ENCODE measurements around the gene TXNDC11. TPM values are rescaled to one million over a fixed set of nuclear protein-coding genes. Genes with fewer than 3 reads are reported as not detected.
A peak's percentile ranks its signal among the peaks of the same experiment; 100 is the strongest.

Gene TXNDC11
- total RNA-seq, 2 experiments from 2014 or later = 21.7 to 24.4 TPM

- ChIA-PET CTCF (interaction anchor here (0.8 to 3.7 kb wide), 7 partner anchors 12 to 212 kb away, joined by 3 to 31 read pairs (median 5); partner anchors contain the start of gene ZC3H7A), POLR2A (interaction anchor here (0.6 to 5.9 kb wide), 19 partner anchors 9 to 800 kb away, joined by 3 to 48 read pairs (median 3); partner anchors contain the start of genes RSL1D1, SNX29 and ZC3H7A)
- peaks cover 37% of the 10 kb centered on the region for H3K4me1 Mint-ChIP-seq (ENCODE audit: low read depth)
- intact Hi-C loops (cut with micrococcal nuclease) = loop anchor here (5.0 kb wide), 1 partner anchor 54 kb away; the partner anchor contains the start of gene ZC3H7A
- peak overlapping the region; percentile 95 for H3K27ac Mint-ChIP-seq
- peaks cover 26% of the 10 kb centered on the region for H3K36me3 Mint-ChIP-seq (ENCODE audit: low read depth)
- ATAC-seq = no peak
- H3K9me3 Mint-ChIP-seq = no peaks in the 10 kb centered on the region
- no peak for TF ChIP-seq CTCF (IDR thresholded peaks at IDR 0.05)
- peak; percentile 50 for DNase-seq
- H3K4me3 Mint-ChIP-seq = peak overlapping the region; percentile 88
- no peaks in the 10 kb centered on the region for H3K27me3 Mint-ChIP-seq
Observed at GRCh38 chr16:11743308-11744074, 834 bp upstream of the TXNDC11 start.

GRCh38 chr16:11742093-11742535, 543 bp downstream of the TXNDC11 start:
- ChIA-PET CTCF (interaction anchor here (1.3 to 3.7 kb wide), 5 partner anchors 11 to 210 kb away, joined by 4 to 31 read pairs (median 6); partner anchors contain the start of gene ZC3H7A), POLR2A (interaction anchor here (0.7 to 5.9 kb wide), 12 partner anchors 9 to 159 kb away, joined by 3 to 48 read pairs (median 4); partner anchors contain the start of genes RSL1D1 and ZC3H7A)
- H3K27ac Mint-ChIP-seq = peak overlapping the region; percentile 85
- intact Hi-C loops (cut with micrococcal nuclease) = loop anchor here (5.0 kb wide), 1 partner anchor 55 kb away; the partner anchor contains the start of gene ZC3H7A
- H3K9me3 Mint-ChIP-seq = no peaks in the 10 kb centered on the region
- H3K27me3 Mint-ChIP-seq = no peaks in the 10 kb centered on the region
- H3K4me1 Mint-ChIP-seq (ENCODE audit: low read depth) = peaks cover 46% of the 10 kb centered on the region
- DNase-seq (peak; percentile 58), ATAC-seq (peak; percentile 43)
- no peak for TF ChIP-seq CTCF (IDR thresholded peaks at IDR 0.05)
- peak overlapping the region; percentile 88 for H3K4me3 Mint-ChIP-seq
- peaks cover 32% of the 10 kb centered on the region for H3K36me3 Mint-ChIP-seq (ENCODE audit: low read depth)

DNA sequence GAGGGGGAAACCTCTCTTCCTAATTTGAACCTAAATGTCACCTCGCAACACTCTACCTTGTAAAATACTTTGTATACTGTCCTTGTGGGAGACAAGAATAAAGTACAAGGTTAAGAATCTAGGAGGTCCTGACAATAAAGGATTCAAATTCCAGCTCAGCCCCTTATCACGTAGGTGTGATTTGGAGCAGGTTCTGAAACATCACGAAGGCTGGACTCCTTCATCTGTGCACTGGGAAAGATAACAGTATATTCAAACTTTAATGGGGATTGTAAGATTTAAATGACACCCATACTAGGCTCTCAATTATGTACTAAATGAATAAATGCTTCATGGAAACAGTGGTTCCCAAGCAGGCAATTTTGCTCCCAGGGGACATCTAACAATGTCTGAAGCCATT, 2.1 kb downstream of the TXNDC11 start:
- H3K4me1 Mint-ChIP-seq (ENCODE audit: low read depth) = peaks cover 51% of the 10 kb centered on the region
- H3K27me3 Mint-ChIP-seq = no peaks in the 10 kb centered on the region
- intact Hi-C loops (cut with micrococcal nuclease) = loop anchor here (5.0 kb wide), 1 partner anchor 57 kb away; the partner anchor contains the start of gene ZC3H7A
- H3K27ac Mint-ChIP-seq = peak overlapping the region; percentile 63
- H3K4me3 Mint-ChIP-seq = peak overlapping the region; percentile 88
- POLR2A ChIA-PET = interaction anchor here (0.6 to 5.9 kb wide), 4 partner anchors 29 to 107 kb away, joined by 3 to 48 read pairs (median 4); partner anchors contain the start of gene ZC3H7A
- TF ChIP-seq CTCF (IDR thresholded peaks at IDR 0.05) = no peak
- ATAC-seq (no peak), DNase-seq (no peak)
- peaks cover 40% of the 10 kb centered on the region for H3K36me3 Mint-ChIP-seq (ENCODE audit: low read depth)
- CTCF ChIA-PET = interaction anchor here (0.8 to 1.2 kb wide), 2 partner anchors 19 to 25 kb away, joined by 3 to 4 read pairs; no protein-coding TSS in a partner anchor
- no peaks in the 10 kb centered on the region for H3K9me3 Mint-ChIP-seq

DNA sequence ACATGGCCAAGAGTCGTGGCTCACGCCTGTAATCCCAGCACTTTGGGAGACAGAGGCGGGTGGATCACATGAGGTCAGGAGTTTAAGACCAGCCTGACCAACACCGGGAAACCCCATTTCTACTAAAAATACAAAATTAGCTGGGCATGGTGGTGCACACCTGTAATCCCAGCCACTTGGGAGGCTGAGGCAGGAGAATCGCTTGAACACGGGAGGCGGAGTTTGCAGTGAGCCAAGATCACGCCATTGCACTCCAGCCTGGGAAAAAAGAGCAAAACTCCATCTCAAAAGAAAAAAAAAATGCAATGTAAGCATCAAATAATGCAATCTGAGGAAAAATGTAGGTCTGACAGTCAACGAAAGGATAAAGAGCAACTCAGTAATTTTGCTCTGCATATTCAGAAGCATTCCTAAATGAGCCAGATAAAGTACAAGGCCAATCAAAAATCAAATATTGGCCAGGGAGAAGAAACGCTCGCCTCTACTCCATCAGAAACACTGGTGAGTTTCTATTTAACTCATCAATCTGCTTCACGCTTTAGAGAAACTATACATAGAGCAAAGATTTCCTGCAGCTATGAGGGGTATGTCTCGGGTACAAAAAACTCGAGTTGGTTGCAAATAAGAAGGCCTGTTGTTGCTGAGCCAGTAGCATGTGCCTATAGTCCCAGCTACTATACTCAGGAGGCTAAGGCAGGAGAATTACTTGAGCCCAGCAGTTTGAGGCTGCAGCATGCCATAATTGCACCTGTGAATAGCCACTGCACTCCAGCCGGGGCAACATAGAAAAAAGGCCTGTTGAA, 3.7 kb downstream of the TXNDC11 start:
- CTCF ChIA-PET = interaction anchor here (1.0 to 1.8 kb wide), 5 partner anchors 24 to 59 kb away, joined by 3 to 5 read pairs (median 4); partner anchors contain the start of gene ZC3H7A
- no peaks in the 10 kb centered on the region for H3K9me3 Mint-ChIP-seq
- H3K27me3 Mint-ChIP-seq = no peaks in the 10 kb centered on the region
- H3K4me1 Mint-ChIP-seq (ENCODE audit: low read depth) = peaks cover 58% of the 10 kb centered on the region
- ATAC-seq = no peak
- TF ChIP-seq CTCF (IDR thresholded peaks at IDR 0.05) = no peak
- H3K36me3 Mint-ChIP-seq (ENCODE audit: low read depth) = peaks cover 45% of the 10 kb centered on the region
- peak overlapping the region; percentile 38 for H3K27ac Mint-ChIP-seq
- POLR2A ChIA-PET = interaction anchor here (0.6 to 5.9 kb wide), 4 partner anchors 14 to 57 kb away, joined by 3 to 48 read pairs (median 4); partner anchors contain the start of gene ZC3H7A
- intact Hi-C loops (cut with micrococcal nuclease) = no loop called here
- H3K4me3 Mint-ChIP-seq = peak overlapping the region; percentile 22
- DNase-seq = no peak
